ENCODE results near the gene TACC3.
A peak's percentile ranks its signal among the peaks of the same experiment; 100 is the strongest.

Gene TACC3

GRCh38 chr4:1718095-1718850 is 3.0 kb upstream of the TACC3 start:
- Histone ChIP-seq H3K27me3 (replicated peaks; ENCODE audit: control insufficient read depth, insufficient read depth, low read length) (no peaks in the 10 kb centered on the region), H3K36me3 (ENCODE audit: control insufficient read depth, insufficient read depth, low read length) (peaks cover 13% of the 10 kb centered on the region), H3K4me3 (replicated peaks; ENCODE audit: low read depth, low read length) (no peak overlapping the region)
- no peak for TF ChIP-seq CTCF (IDR thresholded peaks at IDR 0.05; ENCODE audit: insufficient read depth, low read length, poor library complexity, severe bottlenecking)
- no peak for DNase-seq (ENCODE audit: extremely low read depth, insufficient read length)

- TF ChIP-seq CTCF (IDR thresholded peaks at IDR 0.05; ENCODE audit: insufficient read depth, low read length, poor library complexity, severe bottlenecking): no peak
- Histone ChIP-seq H3K27me3 (replicated peaks; ENCODE audit: control insufficient read depth, insufficient read depth, low read length) (no peaks in the 10 kb centered on the region), H3K36me3 (ENCODE audit: control insufficient read depth, insufficient read depth, low read length) (peaks cover 20% of the 10 kb centered on the region), H3K4me3 (replicated peaks; ENCODE audit: low read depth, low read length) (peak overlapping the region; percentile 92)
- DNase-seq (ENCODE audit: extremely low read depth, insufficient read length): peak; percentile 75
These were observed 948 bp upstream of the TACC3 start for GRCh38 chr4:1720163-1720983.

GRCh38 chr4:1721666-1722550 is 587 bp downstream of the TACC3 start:
- H3K27me3 ChIP-seq (replicated peaks; ENCODE audit: control insufficient read depth, insufficient read depth, low read length): no peaks in the 10 kb centered on the region
- H3K36me3 ChIP-seq (ENCODE audit: control insufficient read depth, insufficient read depth, low read length): peaks cover 21% of the 10 kb centered on the region
- H3K4me3 ChIP-seq (replicated peaks; ENCODE audit: low read depth, low read length): peak overlapping the region; percentile 89
- DNase-seq (ENCODE audit: extremely low read depth, insufficient read length): no peak
- no peak for TF ChIP-seq CTCF (IDR thresholded peaks at IDR 0.05; ENCODE audit: insufficient read depth, low read length, poor library complexity, severe bottlenecking)

- no peak for TF ChIP-seq CTCF (IDR thresholded peaks at IDR 0.05; ENCODE audit: insufficient read depth, low read length, poor library complexity, severe bottlenecking)
- peak overlapping the region; percentile 89 for H3K4me3 ChIP-seq (replicated peaks; ENCODE audit: low read depth, low read length)
- peaks cover 27% of the 10 kb centered on the region for H3K36me3 ChIP-seq (ENCODE audit: control insufficient read depth, insufficient read depth, low read length)
- no peak for DNase-seq (ENCODE audit: extremely low read depth, insufficient read length)
- H3K27me3 ChIP-seq (replicated peaks; ENCODE audit: control insufficient read depth, insufficient read depth, low read length): no peaks in the 10 kb centered on the region
These were observed 1.3 kb downstream of the TACC3 start for GRCh38 chr4:1722551-1723118.

GRCh38 chr4:1723131-1723801 is 1.9 kb downstream of the TACC3 start:
- peak; percentile 59 for DNase-seq (ENCODE audit: extremely low read depth, insufficient read length)
- H3K27me3 ChIP-seq (replicated peaks; ENCODE audit: control insufficient read depth, insufficient read depth, low read length): no peaks in the 10 kb centered on the region
- peaks cover 27% of the 10 kb centered on the region for H3K36me3 ChIP-seq (ENCODE audit: control insufficient read depth, insufficient read depth, low read length)
- no peak for TF ChIP-seq CTCF (IDR thresholded peaks at IDR 0.05; ENCODE audit: insufficient read depth, low read length, poor library complexity, severe bottlenecking)
- peak overlapping the region; percentile 89 for H3K4me3 ChIP-seq (replicated peaks; ENCODE audit: low read depth, low read length)

Data from GM06990 (cell line).